Endothelial cell of umbilical vein (primary cell): ENCODE results near the gene MRTO4. TPM values are rescaled to one million over a fixed set of nuclear protein-coding genes. Genes with fewer than 3 reads are reported as not detected.

Experiments used
- BruUV-seq: library from RNA; stranded (reverse); fragments of 400-500 nt; replicated peaks from 2 replicates; lab custom pipeline; 2021; lab: Mats Ljungman, UMichigan
- CTCF ChIA-PET: fragments of 300-600, 350-600 bp; sonication (Branson Sonifier 250); formaldehyde crosslinking; loops from one replicate; lab custom pipeline; 2021; ENCODE audit warnings: antibody characterized with exemption, inconsistent platforms; lab: Charles Lee
- POLR2A ChIA-PET: fragments of 300-600, 350-600 bp; sonication (Branson Sonifier 250); formaldehyde crosslinking; loops from one replicate; lab custom pipeline; 2021; ENCODE audit warnings: antibody characterized with exemption, inconsistent platforms; lab: Charles Lee
- DNase-seq: peaks from one replicate; pipeline ENCODE4 v3.0.0-alpha.2; 2011; ENCODE audit warnings: low read depth, low spot score
- FAIRE-seq: peaks from 2 replicates; lab custom pipeline; 2011; peaks lifted over from hg19 to GRCh38; lab: Jason Lieb, UNC
- H2AFZ ChIP-seq: 2 replicates; pipeline ENCODE4 v1.6.0; 2012; ENCODE audit warnings: low read depth, low read length, control low read depth, inconsistent platforms
- H3K27ac ChIP-seq: 2 replicates; pipeline ENCODE4 v1.5.1; 2011; ENCODE audit warnings: low read depth, mild to moderate bottlenecking, control low read depth, low read length, moderate library complexity; ENCODE audit not compliant: insufficient read depth
- H3K27me3 ChIP-seq, 2 experiments: 2 replicates each; pipeline versions ENCODE4 v1.6.0 to v1.6.1; 2011; ENCODE audit warnings: low read length in 2 of 2, mixed read lengths in 1 of 2; ENCODE audit not compliant: control insufficient read depth in 2 of 2, insufficient read depth in 2 of 2
- H3K36me3 ChIP-seq, 2 experiments: 2 replicates in 1 of 2; 3 replicates in 1 of 2; pipeline ENCODE4 v1.5.1; 2011; ENCODE audit warnings: low read length in 2 of 2, mild to moderate bottlenecking in 1 of 2, moderate library complexity in 1 of 2; ENCODE audit not compliant: control insufficient read depth in 2 of 2, insufficient read depth in 2 of 2; ENCODE audit errors: extremely low read depth in 1 of 2
- H3K4me1 ChIP-seq: 3 replicates; pipeline ENCODE4 v1.5.1; 2011; ENCODE audit warnings: mild to moderate bottlenecking, low read length; ENCODE audit not compliant: control insufficient read depth, insufficient read depth; ENCODE audit errors: extremely low read depth
- H3K4me2 ChIP-seq: 2 replicates; pipeline ENCODE4 v1.6.1; 2011; ENCODE audit warnings: low read length, control low read depth, mixed read lengths; ENCODE audit not compliant: insufficient read depth
- H3K4me3 ChIP-seq, 3 experiments: fragments of 200-600 bp in 1 of 3; sonication (generic), shearing (Covaris generic) in 1 of 3; replicated peaks in 1 of 3; 2 replicates each; pipeline ENCODE4 v1.5.1; 2011 to 2016; ENCODE audit warnings: control low read depth in 3 of 3, low read length in 3 of 3, mild to moderate bottlenecking in 2 of 3, inconsistent platforms in 1 of 3, low read depth in 1 of 3, moderate library complexity in 1 of 3; ENCODE audit not compliant: insufficient read depth in 1 of 3
- H3K79me2 ChIP-seq: 2 replicates; pipeline ENCODE4 v1.6.0; 2012; ENCODE audit warnings: low read length, inconsistent platforms; ENCODE audit not compliant: control insufficient read depth, insufficient read depth
- H3K9ac ChIP-seq: replicated peaks from 2 replicates; pipeline ENCODE3; 2011; ENCODE audit warnings: low read length, control low read depth; ENCODE audit not compliant: insufficient read depth; ENCODE audit errors: extremely low read depth
- H3K9me1 ChIP-seq: replicated peaks from 3 replicates; pipeline ENCODE4 v1.6.0; 2011; ENCODE audit warnings: mild to moderate bottlenecking, low read length; ENCODE audit not compliant: control insufficient read depth, insufficient read depth; ENCODE audit errors: extremely low read depth
- H3K9me3 ChIP-seq: replicated peaks from 2 replicates; pipeline ENCODE4 v1.5.1; 2012; ENCODE audit warnings: low read length, inconsistent platforms; ENCODE audit not compliant: control insufficient read depth, insufficient read depth
- H4K20me1 ChIP-seq: replicated peaks from 2 replicates; pipeline ENCODE3; 2011; ENCODE audit warnings: mild to moderate bottlenecking, low read length; ENCODE audit not compliant: control insufficient read depth, insufficient read depth; ENCODE audit errors: extremely low read depth
- CTCF ChIP-seq, 2 donors: IDR thresholded peaks; 1 replicate in 1 of 2; 2 replicates in 1 of 2; pipeline ENCODE4 v1.5.1; 2011; ENCODE audit warnings: low read length in 2 of 2, mild to moderate bottlenecking in 2 of 2, moderate library complexity in 2 of 2, control low read depth in 1 of 2, inconsistent platforms in 1 of 2, low read depth in 1 of 2; ENCODE audit not compliant: insufficient read depth in 1 of 2; ENCODE audit errors: extremely low read depth in 1 of 2
- EZH2 ChIP-seq: IDR thresholded peaks from 2 replicates; pipeline ENCODE4 v1.6.1; 2012; ENCODE audit warnings: borderline replicate concordance, low read depth, mild to moderate bottlenecking, moderate library complexity, low read length, inconsistent platforms; ENCODE audit not compliant: severe bottlenecking
- FOS ChIP-seq: IDR thresholded peaks from 2 replicates; pipeline ENCODE4 v1.6.1; 2011; ENCODE audit warnings: mild to moderate bottlenecking, low read length, moderate library complexity, borderline replicate concordance; ENCODE audit not compliant: insufficient read depth
- GATA2 ChIP-seq: IDR thresholded peaks from 2 replicates; pipeline ENCODE4 v1.7.0; 2011; ENCODE audit warnings: low read depth, mild to moderate bottlenecking, moderate library complexity, mixed read lengths, low read length; ENCODE audit not compliant: insufficient read length, insufficient read depth
- JUN ChIP-seq: IDR thresholded peaks from 2 replicates; pipeline ENCODE4 v1.6.1; 2011; ENCODE audit warnings: borderline replicate concordance, low read depth; ENCODE audit not compliant: insufficient read length, insufficient read depth
- MAX ChIP-seq: IDR thresholded peaks from 2 replicates; pipeline ENCODE4 v1.6.1; 2011; ENCODE audit not compliant: insufficient read depth, insufficient read length
- MYC ChIP-seq: IDR thresholded peaks from one replicate; pipeline ENCODE4 v1.6.1; 2011; ENCODE audit warnings: mild to moderate bottlenecking, low read depth, low read length
- POLR2A ChIP-seq: IDR thresholded peaks from 2 replicates; pipeline ENCODE4 v1.6.1; 2012; ENCODE audit warnings: low read depth, mild to moderate bottlenecking, control low read depth, low read length
- POLR2AphosphoS5 ChIP-seq: IDR thresholded peaks from 2 replicates; pipeline ENCODE4 v1.6.1; 2012; ENCODE audit warnings: low read depth, mild to moderate bottlenecking, control low read depth, low read length, moderate library complexity; ENCODE audit not compliant: insufficient read depth
- dilution Hi-C: fragments of 300-500 bp; cut with MboI; formaldehyde crosslinking; loops from one replicate; pipeline ENCODE4 v1.15.0; 2019; ENCODE audit warnings: low sequenced_read_pairs; ENCODE audit not compliant: extremely low pct_ligation_motif_present
- intact Hi-C: fragments of 100-400 bp; cut with micrococcal nuclease; formaldehyde crosslinking; loops from one replicate; pipeline ENCODE4 v1.10.0; 2022
- polyA plus RNA-seq, 4 experiments: library from polyadenylated mRNA; depleted of rRNA in 3 of 4; stranded (reverse) in 3 of 4; unstranded in 1 of 4; fragments of >200 nt; gene quantifications; 2 replicates each; pipeline versions ENCODE4 v1.2.1 to v1.2.3, GENCODE V29; 2011 to 2012; ENCODE audit warnings: missing spikeins in 1 of 4
- total RNA-seq: library from RNA; stranded (reverse); gene quantifications from 2 replicates; pipeline ENCODE4 v1.2.3, GENCODE V29; 2021

The MRTO4 gene
- total and polyA plus RNA-seq, 2 donors (not counting 3 experiments of a cell fraction or from before 2014, with no cell fraction given) = 33.6 to 49.4 TPM

- Histone ChIP-seq H3K79me2 (peaks cover 85% of the 10 kb centered on the region), H3K4me2 (no peak overlapping the region), H3K9ac (no peak overlapping the region), H2AFZ (no peak overlapping the region), H4K20me1 (peaks cover 8% of the 10 kb centered on the region), H3K4me1 (peaks cover 21% of the 10 kb centered on the region), H3K27ac (no peak overlapping the region), H3K36me3 (peaks cover 7 to 15% of the 10 kb centered on the region in 2 experiments), H3K9me1 (no peaks in the 10 kb centered on the region), H3K27me3 (no peaks in the 10 kb centered on the region), H3K4me3 (no peak overlapping the region), H3K9me3 (no peaks in the 10 kb centered on the region)
- DNase-seq (no peak), FAIRE-seq (no peak)
- CTCF ChIA-PET = interaction anchor here (1.1 kb wide), 1 partner anchor 45 kb away, joined by 3 read pairs; no protein-coding TSS in a partner anchor
- TF ChIP-seq POLR2A = no peak
- no peak for TF ChIP-seq CTCF (IDR thresholded peaks at IDR 0.05; ENCODE audit: extremely low read depth in 1 of 2, insufficient read depth in 1 of 2, low read depth in 1 of 2, low read length in 2 of 2)
- TF ChIP-seq MAX = no peak
- no peak for TF ChIP-seq JUN
- TF ChIP-seq MYC = no peak
- TF ChIP-seq EZH2 = no peak
- no peak for TF ChIP-seq POLR2AphosphoS5
- no peak for TF ChIP-seq FOS
- TF ChIP-seq GATA2 = no peak
- intact Hi-C loops = no loop called here
- POLR2A ChIA-PET = interaction anchor here (0.6 kb wide), 1 partner anchor 177 kb away, joined by 3 read pairs; no protein-coding TSS in a partner anchor
- no TSS peak for BruUV-seq
- dilution Hi-C loops = no loop called here
Observed at GRCh38 chr1:19202396-19202795, 49.2 kb upstream of the MRTO4 start.
